GM23338 (cell line): Measurements from ENCODE around the gene JMY. TPM values are rescaled to one million over a fixed set of nuclear protein-coding genes. Genes with fewer than 3 reads are reported as not detected.

Source experiments
- ATAC-seq: fragments of 200-7000 bp; cut with Tn5 transposase; 3 replicates; pipeline ENCODE4 v1.9.1; 2020
- DNase-seq: peaks from one replicate; pipeline ENCODE4 v3.0.0-alpha.2; 2015; ENCODE audit warnings: low spot score
- H2AFZ ChIP-seq: fragments of 200-600 bp; sonication (generic); 2 replicates; pipeline ENCODE4 v1.8.0; 2016; ENCODE audit warnings: antibody characterized with exemption, mild to moderate bottlenecking, moderate library complexity
- H3F3A ChIP-seq: fragments of 200-600 bp; sonication (generic); replicated peaks from 2 replicates; pipeline ENCODE4 v1.8.0; 2017; ENCODE audit warnings: antibody characterized with exemption, mixed run types, low read depth
- H3K27ac ChIP-seq: fragments of 200-600 bp; sonication (generic); 2 replicates; pipeline ENCODE4 v1.6.1; 2016; ENCODE audit warnings: low read depth
- H3K27me3 ChIP-seq: fragments of 200-600 bp; sonication (generic); 2 replicates; pipeline ENCODE4 v1.8.0; 2016; ENCODE audit warnings: mild to moderate bottlenecking, mixed run types, moderate library complexity; ENCODE audit not compliant: insufficient read depth
- H3K36me3 ChIP-seq: fragments of 200-600 bp; sonication (generic); 2 replicates; pipeline ENCODE4 v1.8.0; 2016; ENCODE audit warnings: mild to moderate bottlenecking; ENCODE audit not compliant: insufficient read depth
- H3K4me1 ChIP-seq: fragments of 200-600 bp; sonication (generic); 2 replicates; pipeline ENCODE4 v1.8.0; 2016; ENCODE audit warnings: mild to moderate bottlenecking, moderate library complexity; ENCODE audit not compliant: insufficient read depth
- H3K4me2 ChIP-seq: fragments of 200-600 bp; sonication (generic); 2 replicates; pipeline ENCODE4 v1.7.1; 2017; ENCODE audit warnings: mixed run types
- H3K4me3 ChIP-seq: fragments of 200-600 bp; sonication (generic); 2 replicates; pipeline ENCODE4 v1.6.1; 2016; ENCODE audit warnings: mixed run types
- H3K79me2 ChIP-seq: fragments of 200-600 bp; sonication (generic); replicated peaks from 2 replicates; pipeline ENCODE4 v1.8.0; 2017; ENCODE audit warnings: mild to moderate bottlenecking; ENCODE audit not compliant: insufficient read depth
- H3K9me2 ChIP-seq: fragments of 200-600 bp; sonication (generic); 2 replicates; pipeline ENCODE4 v1.8.0; 2017; ENCODE audit not compliant: insufficient read depth
- H4K20me1 ChIP-seq: fragments of 200-600 bp; sonication (generic); replicated peaks from 2 replicates; pipeline ENCODE4 v1.8.0; 2017; ENCODE audit warnings: mild to moderate bottlenecking; ENCODE audit not compliant: insufficient read depth
- H3K27ac Mint-ChIP-seq: 2 replicates; pipeline ENCODE4 v1.8.0; 2020; ENCODE audit warnings: inconsistent platforms, mild to moderate bottlenecking, moderate library complexity, mixed read lengths
- H3K27me3 Mint-ChIP-seq: 3 replicates; pipeline ENCODE4 v1.8.0; 2022; ENCODE audit warnings: low read depth, mild to moderate bottlenecking, moderate library complexity, mixed read lengths, inconsistent platforms; ENCODE audit not compliant: insufficient read depth, poor library complexity
- H3K36me3 Mint-ChIP-seq: 3 replicates; pipeline ENCODE4 v1.8.0; 2021; ENCODE audit warnings: low read depth, mild to moderate bottlenecking, inconsistent platforms, moderate library complexity, mixed read lengths
- H3K4me1 Mint-ChIP-seq: 3 replicates; pipeline ENCODE4 v1.8.0; 2020; ENCODE audit warnings: mild to moderate bottlenecking, inconsistent platforms, mixed read lengths
- H3K4me3 Mint-ChIP-seq: 3 replicates; pipeline ENCODE4 v1.8.0; 2021; ENCODE audit warnings: moderate library complexity, mild to moderate bottlenecking, inconsistent platforms, mixed read lengths
- H3K9me3 Mint-ChIP-seq: 3 replicates; pipeline ENCODE4 v1.8.0; 2020; ENCODE audit warnings: moderate library complexity, mild to moderate bottlenecking, inconsistent platforms, mixed read lengths
- CREB1 ChIP-seq: fragments of 250-450 bp; sonication (Bioruptor Pico); IDR thresholded peaks from 2 replicates; pipeline ENCODE4 v1.5.0; 2020; ENCODE audit warnings: low read depth, mild to moderate bottlenecking, moderate library complexity
- CTCF ChIP-seq, 2 experiments: fragments of 200-600 bp in 1 of 2; sonication (generic) in 1 of 2; conservative IDR thresholded peaks; 2 replicates each; pipeline versions ENCODE4 v1.5.1 to v1.6.1; 2016 to 2017; ENCODE audit warnings: antibody characterized with exemption in 2 of 2, low read depth in 2 of 2, mild to moderate bottlenecking in 2 of 2, moderate library complexity in 1 of 2
- ETS1 ChIP-seq: IDR thresholded peaks from 2 replicates; pipeline ENCODE4 v1.6.1; 2016; ENCODE audit warnings: antibody characterized with exemption
- EZH2 ChIP-seq: fragments of 200-600 bp; sonication (generic); IDR thresholded peaks from one replicate; pipeline ENCODE4 v1.8.0; 2017; ENCODE audit warnings: antibody characterized with exemption, mild to moderate bottlenecking, low read depth; ENCODE audit not compliant: unreplicated experiment
- EZH2phosphoT487 ChIP-seq: fragments of 200-600 bp; sonication (generic); IDR thresholded peaks from one replicate; pipeline ENCODE4 v1.8.1; 2018; ENCODE audit warnings: antibody characterized with exemption; ENCODE audit not compliant: unreplicated experiment
- JUNB ChIP-seq: IDR thresholded peaks from one replicate; pipeline ENCODE4 v1.6.1; 2016; ENCODE audit warnings: antibody characterized with exemption; ENCODE audit not compliant: unreplicated experiment
- NANOG ChIP-seq: IDR thresholded peaks from 2 replicates; pipeline ENCODE4 v1.6.1; 2016; ENCODE audit warnings: antibody characterized with exemption, borderline replicate concordance
- POLR2AphosphoS5 ChIP-seq: IDR thresholded peaks from 2 replicates; pipeline ENCODE4 v1.6.1; 2016; ENCODE audit warnings: antibody characterized with exemption, low read depth
- REST ChIP-seq: IDR thresholded peaks from one replicate; pipeline ENCODE4 v1.6.1; 2018; ENCODE audit warnings: antibody characterized with exemption; ENCODE audit not compliant: unreplicated experiment
- STAT1 ChIP-seq: IDR thresholded peaks from one replicate; pipeline ENCODE4 v1.6.1; 2016; ENCODE audit warnings: antibody characterized with exemption; ENCODE audit not compliant: unreplicated experiment
- ZNF114 ChIP-seq: fragments of 250-450 bp; sonication (Bioruptor Pico); IDR thresholded peaks from 2 replicates; pipeline ENCODE4 v1.5.0; 2020; ENCODE audit warnings: mild to moderate bottlenecking, moderate library complexity
- ZNF331 ChIP-seq: fragments of 250-450 bp; sonication (Bioruptor Pico); IDR thresholded peaks from 2 replicates; pipeline ENCODE4 v1.5.0; 2020; ENCODE audit warnings: low read depth, mild to moderate bottlenecking, moderate library complexity
- ZNF462 ChIP-seq: fragments of 250-450 bp; sonication (Bioruptor Pico); IDR thresholded peaks from 2 replicates; pipeline ENCODE4 v1.5.0; 2020; ENCODE audit warnings: mild to moderate bottlenecking, moderate library complexity
- polyA plus RNA-seq: library from polyadenylated mRNA; unstranded; fragments of >200 nt; fragmentation: Nextera tagmentation; extraction: Ambion mirVana; gene quantifications from 2 replicates; pipeline ENCODE4 v1.2.1, GENCODE V29; 2016
- total RNA-seq: library from RNA; depleted of rRNA; stranded (reverse); fragments of >200 nt; shearing (Covaris generic); gene quantifications from 2 replicates; pipeline ENCODE4 v1.2.3, GENCODE V29; 2014

Gene JMY
- total and polyA plus RNA-seq, 2 experiments from 2014 or later: 6.2 to 18.4 TPM

GRCh38 chr5:79241535-79241979 lies 5.6 kb downstream of the JMY start:
- Mint-ChIP-seq H3K4me3 (no peak overlapping the region), H3K4me1 (peaks cover 34% of the 10 kb centered on the region)
- H3K36me3 ChIP-seq: no peaks in the 10 kb centered on the region

More at GRCh38 chr5:79241535-79241979, 5.6 kb downstream of the JMY start:
- Histone ChIP-seq H3K79me2 (peaks cover 93% of the 10 kb centered on the region), H3K27ac (no peak overlapping the region), H3K9me2 (no peaks in the 10 kb centered on the region), H4K20me1 (no peaks in the 10 kb centered on the region; the same call in 1 of the 2 replicates), H2AFZ (no peak overlapping the region), H3F3A (no peaks in the 10 kb centered on the region), H3K4me3 (no peak overlapping the region), H3K4me1 (peaks cover 25% of the 10 kb centered on the region; the same call in 1 of the 2 replicates), H3K4me2 (0 out of 2 replicates have a peak overlapping the region, but pooled peaks have one; percentile 14), H3K27me3 (0 out of 2 replicates have a peak, but pooled peaks cover 4% of the 10 kb centered on the region)
- Mint-ChIP-seq H3K36me3 (peaks cover 3% of the 10 kb centered on the region; the same call in 2 of the 3 replicates), H3K27me3 (peaks cover 2% of the 10 kb centered on the region), H3K27ac (0 out of 2 replicates have a peak overlapping the region, but pooled peaks have one; percentile 6), H3K9me3 (no peaks in the 10 kb centered on the region)
- ATAC-seq: no peak
- no peak for DNase-seq
- TF ChIP-seq REST (no peak), STAT1 (no peak), NANOG (no peak), CREB1 (CRISPR knock-in tag) (no peak), ZNF462 (CRISPR knock-in tag) (no peak), ZNF114 (CRISPR knock-in tag) (no peak), EZH2phosphoT487 (no peak), POLR2AphosphoS5 (no peak), JUNB (no peak), CTCF (conservative IDR thresholded peaks at IDR 0.05; ENCODE audit: low read depth in 2 of 2) (no peak), EZH2 (no peak), ETS1 (no peak), ZNF331 (CRISPR knock-in tag) (no peak)
